Measurements from ENCODE around the gene LRRC36. TPM values are rescaled to one million over a fixed set of nuclear protein-coding genes. Genes with fewer than 3 reads are reported as not detected.

LRRC36 gene
- not detected for total RNA-seq
- long read RNA-seq, result 0 reads

- DNase-seq (ENCODE audit: low spot score), result no peak
- intact Hi-C loops (cut with DNase I), result no loop called here
Observed at GRCh38 chr16:67326472-67327309, at the start of gene LRRC36, which contains the start of gene KCTD19. LRRC36 (plus strand) TSS chr16:67326815; CDS start chr16:67326863, 48 bp downstream. KCTD19 (minus strand) TSS chr16:67326741; CDS start chr16:67326707, 34 bp downstream.

- intact Hi-C loops (cut with DNase I), result no loop called here
- DNase-seq (ENCODE audit: low spot score), result no peak
Observed at GRCh38 chr16:67277294-67277998, 49.2 kb upstream of the LRRC36 start.

- no peak for DNase-seq (ENCODE audit: low spot score)
- intact Hi-C loops (cut with DNase I), result no loop called here
Observed at GRCh38 chr16:67277999-67278772, 48.4 kb upstream of the LRRC36 start.

GRCh38 chr16:67278773-67279295, 47.8 kb upstream of the LRRC36 start:
- no peak for DNase-seq (ENCODE audit: low spot score)

GRCh38 chr16:67279296-67280089, 47.1 kb upstream of the LRRC36 start, which contains the start of gene PLEKHG4:
PLEKHG4 (plus strand) TSS chr16:67279532; CDS start chr16:67280045, 513 bp downstream.
- peak; percentile 90 for DNase-seq (ENCODE audit: low spot score)

More at GRCh38 chr16:67278773-67279295, 47.8 kb upstream of the LRRC36 start:
- intact Hi-C loops (cut with DNase I), result no loop called here

GRCh38 chr16:67280090-67281015, 46.3 kb upstream of the LRRC36 start:
- intact Hi-C loops (cut with DNase I), result no loop called here
- no peak for DNase-seq (ENCODE audit: low spot score)

More at GRCh38 chr16:67279296-67280089, 47.1 kb upstream of the LRRC36 start, which contains the start of gene PLEKHG4:
- intact Hi-C loops (cut with DNase I), result no loop called here

GRCh38 chr16:67281536-67282446, 44.8 kb upstream of the LRRC36 start:
- intact Hi-C loops (cut with DNase I), result no loop called here
- DNase-seq (ENCODE audit: low spot score), result no peak

- no peak for DNase-seq (ENCODE audit: low spot score)
- intact Hi-C loops (cut with DNase I), result no loop called here
Observed at GRCh38 chr16:67282447-67282805, 44.2 kb upstream of the LRRC36 start.

- intact Hi-C loops (cut with DNase I), result no loop called here
- no peak for DNase-seq (ENCODE audit: low spot score)
Observed at GRCh38 chr16:67283039-67283825, 43.4 kb upstream of the LRRC36 start.

- DNase-seq (ENCODE audit: low spot score), result no peak
- intact Hi-C loops (cut with DNase I), result no loop called here
Observed at GRCh38 chr16:67283826-67284555, 42.6 kb upstream of the LRRC36 start.

- DNase-seq (ENCODE audit: low spot score), result no peak
- intact Hi-C loops (cut with DNase I), result no loop called here
Observed at GRCh38 chr16:67284699-67285646, 41.6 kb upstream of the LRRC36 start.

GRCh38 chr16:67286441-67287235, 40.0 kb upstream of the LRRC36 start:
- intact Hi-C loops (cut with DNase I), result no loop called here
- no peak for DNase-seq (ENCODE audit: low spot score)

- intact Hi-C loops (cut with DNase I), result no loop called here
Observed at GRCh38 chr16:67287960-67288359, 38.7 kb upstream of the LRRC36 start.

More at GRCh38 chr16:67287960-67288359, 38.7 kb upstream of the LRRC36 start:
- DNase-seq (ENCODE audit: low spot score), result no peak

Data from cardiac septum (tissue), 1 donor.